IPS-18a (cell line): ENCODE measurements around the gene CACNA1C.

Experiments
- H3K27ac ChIP-seq: one replicate; pipeline ENCODE4 v1.5.1; 2013; ENCODE audit warnings: low read length
- H3K27me3 ChIP-seq: one replicate; pipeline ENCODE4 v1.6.1; 2013; ENCODE audit warnings: mild to moderate bottlenecking, low read length; ENCODE audit not compliant: control insufficient read depth, insufficient read depth
- H3K36me3 ChIP-seq: one replicate; pipeline ENCODE4 v1.6.1; 2013; ENCODE audit warnings: low read depth, low read length; ENCODE audit not compliant: control insufficient read depth
- H3K4me1 ChIP-seq: one replicate; pipeline ENCODE4 v1.6.1; 2013; ENCODE audit warnings: low read depth, low read length; ENCODE audit not compliant: control insufficient read depth
- H3K4me3 ChIP-seq: one replicate; pipeline ENCODE4 v1.5.1; 2013; ENCODE audit warnings: low read length
- H3K9ac ChIP-seq: one replicate; pipeline ENCODE4 v1.6.1; 2013; ENCODE audit warnings: mild to moderate bottlenecking, low read length, moderate library complexity
- H3K9me3 ChIP-seq: one replicate; pipeline ENCODE4 v1.6.1; 2013; ENCODE audit warnings: low read depth, low read length; ENCODE audit not compliant: control insufficient read depth

CACNA1C gene

DNA sequence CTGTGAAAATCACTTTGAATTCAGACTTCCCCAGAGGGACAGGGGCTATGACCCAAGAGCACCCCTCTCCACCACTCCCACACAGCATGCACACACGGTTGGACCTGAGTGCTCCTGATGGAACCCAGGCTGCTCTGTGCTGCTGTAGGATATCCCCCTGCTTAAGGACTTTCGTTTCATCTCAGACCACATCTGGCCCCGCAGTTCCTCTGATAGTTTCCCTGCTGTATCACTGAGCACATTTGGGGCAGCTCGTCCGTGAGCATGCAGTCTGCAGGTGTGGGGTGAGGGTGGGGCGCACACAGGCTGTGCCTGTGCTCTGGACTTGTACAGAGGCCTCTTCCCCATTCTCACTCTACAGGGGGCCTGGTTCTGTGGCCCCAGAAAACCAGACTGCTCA lies 396.8 kb downstream of the CACNA1C start:
- Histone ChIP-seq H3K9ac (no peak overlapping the region), H3K4me1 (no peaks in the 10 kb centered on the region), H3K9me3 (no peaks in the 10 kb centered on the region), H3K27me3 (no peaks in the 10 kb centered on the region), H3K4me3 (no peak overlapping the region), H3K27ac (no peak overlapping the region), H3K36me3 (no peaks in the 10 kb centered on the region)

DNA sequence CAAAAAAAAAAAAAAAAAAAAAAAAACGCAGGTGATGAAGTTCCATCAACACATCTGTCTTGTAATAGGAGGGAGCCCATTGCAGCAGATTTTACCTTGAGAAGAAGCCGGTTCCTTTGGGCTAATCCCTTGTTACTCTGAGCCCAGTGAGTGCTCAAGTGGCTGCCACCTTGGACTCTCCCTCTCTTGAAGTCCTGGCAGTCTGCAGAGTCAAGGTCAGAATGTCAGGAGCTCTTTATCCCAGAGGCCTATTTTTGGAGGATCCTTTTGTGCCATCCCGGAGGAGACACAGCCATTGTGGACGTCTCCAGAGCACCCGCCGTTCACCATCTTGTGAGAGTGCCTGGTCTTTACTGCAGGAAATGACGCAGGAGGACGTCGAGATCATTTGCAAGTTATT lies 397.8 kb downstream of the CACNA1C start:
- Histone ChIP-seq H3K9ac (no peak overlapping the region), H3K27me3 (no peaks in the 10 kb centered on the region), H3K27ac (no peak overlapping the region), H3K4me3 (no peak overlapping the region), H3K4me1 (no peaks in the 10 kb centered on the region), H3K36me3 (no peaks in the 10 kb centered on the region), H3K9me3 (no peaks in the 10 kb centered on the region)

DNA sequence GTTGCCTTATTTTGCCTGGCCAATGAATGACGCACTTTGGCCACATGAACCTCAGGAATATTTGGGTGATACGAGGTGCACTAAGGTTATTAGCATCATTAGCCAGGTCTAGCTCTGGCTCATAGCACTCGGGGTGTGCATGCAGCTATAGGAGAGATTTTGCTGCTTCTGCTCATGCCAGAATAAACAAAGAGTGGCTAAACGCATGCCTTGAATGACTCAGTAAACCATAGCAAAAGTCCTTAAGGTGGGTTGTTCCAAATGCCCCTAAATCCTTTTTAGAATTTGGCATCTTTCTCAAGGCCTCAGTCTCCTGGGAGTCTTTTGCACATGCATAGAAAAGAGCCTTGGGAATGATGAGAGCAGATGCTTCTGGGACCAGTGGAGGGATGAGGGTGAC lies 398.2 kb downstream of the CACNA1C start:
- no peaks in the 10 kb centered on the region for H3K4me1 ChIP-seq
- no peaks in the 10 kb centered on the region for H3K36me3 ChIP-seq
- no peaks in the 10 kb centered on the region for H3K27me3 ChIP-seq
- H3K4me3 ChIP-seq = no peak overlapping the region
- H3K9ac ChIP-seq = no peak overlapping the region
- H3K27ac ChIP-seq = no peak overlapping the region
- H3K9me3 ChIP-seq = no peaks in the 10 kb centered on the region

DNA sequence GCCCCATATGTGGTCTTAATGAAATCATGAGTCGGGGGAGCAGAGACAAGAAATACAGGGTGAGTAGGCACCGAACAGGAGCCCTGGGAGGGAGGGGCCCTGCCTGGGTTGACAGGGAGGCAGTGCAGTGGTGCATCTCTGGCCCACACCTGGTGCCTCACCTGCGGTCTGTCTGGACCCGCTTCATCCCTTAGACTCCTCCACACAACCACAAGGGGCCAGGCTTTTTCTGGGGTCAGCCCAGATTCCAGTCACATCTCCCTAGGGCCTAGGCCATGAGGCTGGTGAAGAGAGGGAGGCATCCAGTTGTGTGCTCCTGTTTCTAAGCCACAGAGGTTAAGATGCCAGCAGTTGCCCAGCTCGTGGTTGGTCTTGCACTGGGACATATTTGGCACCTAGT lies 398.7 kb downstream of the CACNA1C start:
- no peaks in the 10 kb centered on the region for H3K27me3 ChIP-seq
- H3K9ac ChIP-seq = no peak overlapping the region
- no peak overlapping the region for H3K27ac ChIP-seq
- H3K9me3 ChIP-seq = no peaks in the 10 kb centered on the region
- no peaks in the 10 kb centered on the region for H3K36me3 ChIP-seq
- H3K4me3 ChIP-seq = no peak overlapping the region
- H3K4me1 ChIP-seq = no peaks in the 10 kb centered on the region

DNA sequence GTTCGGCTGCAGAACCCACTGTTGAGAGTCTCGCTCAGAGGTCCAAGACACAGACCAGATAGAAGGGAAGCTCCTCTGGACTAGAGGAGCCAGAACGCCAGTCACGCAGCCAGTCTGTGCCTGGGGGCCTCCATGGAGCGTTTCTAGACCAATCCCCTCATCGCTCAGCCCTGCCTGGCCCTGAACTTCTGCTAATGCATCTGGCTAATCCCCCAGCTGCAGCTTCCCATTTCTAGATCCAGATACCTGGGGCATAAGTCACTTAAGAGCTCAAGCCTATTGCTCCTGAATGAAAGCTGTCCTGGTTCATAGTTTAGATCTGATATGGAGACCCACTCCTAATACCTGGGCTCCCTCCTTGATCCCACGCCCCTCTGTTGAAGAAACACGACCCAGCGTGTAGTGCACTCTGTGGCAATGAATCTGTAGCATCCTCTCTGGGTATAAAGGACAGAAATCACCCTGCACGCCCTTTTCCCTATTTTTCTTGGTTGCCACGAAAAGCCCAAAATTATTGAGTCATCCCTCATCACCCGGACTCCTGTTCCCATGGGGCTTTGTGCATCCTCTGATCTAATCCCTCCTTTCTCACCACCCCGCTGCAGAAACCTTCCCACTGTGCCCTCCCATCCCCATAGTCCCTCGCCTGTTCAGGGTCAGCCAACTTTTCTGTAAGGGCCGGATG lies 400.4 kb downstream of the CACNA1C start:
- H3K9me3 ChIP-seq = no peaks in the 10 kb centered on the region
- no peaks in the 10 kb centered on the region for H3K27me3 ChIP-seq
- H3K4me1 ChIP-seq = no peaks in the 10 kb centered on the region
- no peak overlapping the region for H3K9ac ChIP-seq
- no peak overlapping the region for H3K27ac ChIP-seq
- no peaks in the 10 kb centered on the region for H3K36me3 ChIP-seq
- no peak overlapping the region for H3K4me3 ChIP-seq

DNA sequence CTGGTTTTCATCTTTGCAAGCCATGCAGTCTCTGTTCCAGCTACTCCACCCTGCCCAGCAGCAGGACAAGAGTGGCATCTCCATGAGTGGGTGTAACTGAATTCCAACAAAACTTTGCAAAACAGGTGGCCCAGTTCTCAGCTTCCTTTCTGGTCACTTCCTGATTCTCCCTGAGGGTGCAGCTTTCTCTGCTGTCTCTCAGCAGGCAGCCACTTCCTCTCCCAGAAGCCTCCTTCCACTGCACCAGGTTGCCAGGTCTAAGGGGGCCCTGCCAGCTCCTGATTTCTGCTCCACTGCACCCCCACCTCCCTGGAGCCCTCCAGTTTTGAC lies 400.9 kb downstream of the CACNA1C start:
- Histone ChIP-seq H3K4me3 (no peak overlapping the region), H3K27me3 (no peaks in the 10 kb centered on the region), H3K9me3 (no peaks in the 10 kb centered on the region), H3K4me1 (no peaks in the 10 kb centered on the region), H3K9ac (no peak overlapping the region), H3K36me3 (no peaks in the 10 kb centered on the region), H3K27ac (no peak overlapping the region)

DNA sequence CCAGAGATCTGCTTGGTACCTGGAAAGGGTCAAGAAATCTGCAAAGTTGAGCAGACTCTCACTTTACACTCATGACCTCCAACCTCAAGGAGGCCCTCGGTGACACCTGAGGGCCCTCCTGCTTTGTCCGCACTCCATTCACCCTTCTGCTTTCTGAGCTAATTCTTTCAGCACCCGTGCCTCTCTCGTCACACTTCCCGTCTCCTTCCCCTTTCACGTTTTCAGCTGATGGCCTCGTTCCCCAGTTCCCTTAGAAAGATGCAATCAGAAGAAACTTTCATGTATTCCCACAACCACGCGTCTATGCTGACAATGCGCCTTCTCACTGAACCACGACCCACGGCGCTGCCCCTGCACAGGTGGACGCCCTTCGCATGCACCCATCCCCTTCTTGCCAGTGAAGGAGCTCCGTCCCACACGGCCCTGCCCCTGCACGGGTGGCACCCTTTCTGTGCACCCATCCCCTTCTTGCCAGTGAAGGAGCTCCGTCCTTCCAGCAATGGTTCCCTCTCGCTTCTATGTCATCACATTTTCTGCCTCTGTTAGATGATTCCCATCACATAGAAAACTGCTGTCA lies 401.9 kb downstream of the CACNA1C start:
- Histone ChIP-seq H3K27ac (no peak overlapping the region), H3K27me3 (no peaks in the 10 kb centered on the region), H3K4me1 (no peaks in the 10 kb centered on the region), H3K4me3 (no peak overlapping the region), H3K9ac (no peak overlapping the region), H3K36me3 (no peaks in the 10 kb centered on the region), H3K9me3 (no peaks in the 10 kb centered on the region)

DNA sequence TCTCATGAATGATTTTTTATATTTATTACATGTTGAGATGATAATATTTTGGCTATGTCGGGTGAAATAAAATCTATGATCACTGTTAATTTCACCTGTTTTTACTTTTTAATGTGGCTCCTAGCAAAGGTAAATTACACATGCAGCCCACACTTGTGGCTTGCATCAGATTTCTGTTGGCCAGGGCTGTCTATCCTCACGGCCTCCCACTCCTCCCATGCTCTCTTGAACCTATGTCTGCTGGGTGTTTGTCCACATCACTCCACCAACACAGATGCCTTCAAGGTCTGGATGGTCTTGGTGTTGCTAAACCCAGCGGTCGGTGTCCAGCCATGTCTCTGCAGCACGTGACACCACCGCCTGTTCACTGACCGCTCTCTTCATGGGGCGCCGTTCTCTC lies 402.6 kb downstream of the CACNA1C start:
- no peak overlapping the region for H3K27ac ChIP-seq
- H3K27me3 ChIP-seq = no peaks in the 10 kb centered on the region
- H3K4me3 ChIP-seq = no peak overlapping the region
- H3K9ac ChIP-seq = no peak overlapping the region
- no peaks in the 10 kb centered on the region for H3K9me3 ChIP-seq
- no peaks in the 10 kb centered on the region for H3K4me1 ChIP-seq
- no peaks in the 10 kb centered on the region for H3K36me3 ChIP-seq

DNA sequence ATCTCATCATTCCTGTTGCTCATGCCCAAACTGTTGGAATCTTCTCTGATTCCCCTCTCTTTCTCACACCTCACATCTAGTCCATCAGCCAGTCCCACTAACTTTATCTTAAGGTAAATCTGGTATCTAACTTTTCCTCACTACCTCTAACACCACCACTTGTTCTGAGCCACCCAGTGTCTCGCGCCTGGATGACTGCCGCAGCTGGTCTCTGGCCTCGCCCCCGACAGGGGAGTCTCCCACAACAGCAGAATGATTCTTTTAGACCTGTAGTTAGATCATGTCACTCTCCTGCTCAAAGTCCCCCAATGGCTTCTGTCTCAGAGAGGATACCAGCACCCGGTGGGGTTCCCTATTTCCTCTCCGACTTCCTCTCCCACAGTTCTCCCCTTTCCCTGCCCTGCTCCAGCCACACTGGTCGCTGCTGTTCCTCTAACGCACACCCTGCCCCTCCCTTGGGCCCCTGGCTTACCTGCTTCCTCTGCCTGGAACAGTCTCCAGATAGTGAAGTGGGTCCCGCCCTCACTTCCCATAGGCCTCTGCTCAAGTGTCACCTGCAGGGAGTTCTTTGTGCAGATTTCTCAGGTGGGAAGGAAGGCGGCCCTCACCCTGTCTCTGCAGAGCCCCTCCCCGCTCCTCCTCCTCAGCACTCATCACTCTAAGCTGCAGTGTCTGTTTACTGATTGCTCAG lies 403.5 kb downstream of the CACNA1C start:
- no peak overlapping the region for H3K9ac ChIP-seq
- no peaks in the 10 kb centered on the region for H3K4me1 ChIP-seq
- H3K27ac ChIP-seq = no peak overlapping the region
- H3K27me3 ChIP-seq = no peaks in the 10 kb centered on the region
- no peaks in the 10 kb centered on the region for H3K36me3 ChIP-seq
- no peak overlapping the region for H3K4me3 ChIP-seq
- H3K9me3 ChIP-seq = no peaks in the 10 kb centered on the region

DNA sequence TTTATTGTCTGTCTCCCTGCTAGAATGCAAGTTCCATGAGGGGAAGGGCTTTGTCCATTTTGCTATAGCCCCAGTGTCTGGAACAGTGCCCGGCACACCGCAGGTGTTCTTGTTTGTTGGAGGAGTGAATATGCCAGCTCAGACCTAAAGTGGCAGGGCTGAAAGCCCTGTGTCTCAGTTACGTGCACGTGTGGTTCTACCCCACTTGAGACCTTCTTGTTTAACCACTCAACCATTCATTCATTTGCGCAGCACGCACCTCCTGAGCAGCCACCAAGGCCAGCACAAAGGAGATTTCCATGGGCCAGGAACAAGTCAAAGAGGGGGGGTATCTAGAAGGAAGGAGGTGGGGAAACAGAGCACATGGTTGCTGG lies 404.0 kb downstream of the CACNA1C start:
- no peaks in the 10 kb centered on the region for H3K36me3 ChIP-seq
- no peaks in the 10 kb centered on the region for H3K4me1 ChIP-seq
- no peaks in the 10 kb centered on the region for H3K27me3 ChIP-seq
- no peak overlapping the region for H3K9ac ChIP-seq
- no peak overlapping the region for H3K4me3 ChIP-seq
- H3K27ac ChIP-seq = no peak overlapping the region
- H3K9me3 ChIP-seq = no peaks in the 10 kb centered on the region

DNA sequence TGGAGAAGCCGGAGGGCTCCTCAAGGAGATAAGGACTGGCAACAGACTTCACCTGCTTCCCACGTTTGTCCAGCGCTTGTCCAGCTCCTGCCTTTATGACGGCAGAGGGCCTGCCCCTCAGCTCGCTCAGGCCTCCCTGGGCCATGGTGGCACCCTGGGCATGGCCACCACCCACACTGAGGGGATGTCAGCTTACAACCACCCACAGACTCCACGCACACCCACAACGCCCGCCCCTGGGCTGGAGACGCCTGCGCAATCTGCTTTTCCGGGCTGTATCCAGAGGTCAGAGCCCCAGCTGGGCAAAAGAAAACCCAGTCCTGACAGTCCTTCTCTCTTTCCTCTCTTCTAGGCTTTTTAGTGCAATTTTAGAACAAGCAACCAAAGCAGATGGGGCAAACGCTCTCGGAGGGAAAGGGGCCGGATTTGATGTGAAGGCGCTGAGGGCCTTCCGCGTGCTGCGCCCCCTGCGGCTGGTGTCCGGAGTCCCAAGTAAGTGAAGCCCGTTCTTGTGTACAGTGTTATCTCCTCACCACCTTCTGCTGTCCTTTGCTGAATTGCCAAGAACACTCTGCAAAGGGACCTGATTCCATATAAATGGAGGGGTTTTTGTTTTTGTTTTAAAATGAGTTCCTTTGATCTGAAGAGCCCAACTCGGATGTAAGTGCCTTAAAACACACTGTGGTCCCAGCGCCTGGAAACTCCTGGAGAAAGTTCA lies 404.6 kb downstream of the CACNA1C start:
- Histone ChIP-seq H3K27ac (no peak overlapping the region), H3K4me3 (no peak overlapping the region), H3K9ac (no peak overlapping the region), H3K36me3 (no peaks in the 10 kb centered on the region), H3K27me3 (no peaks in the 10 kb centered on the region), H3K9me3 (no peaks in the 10 kb centered on the region), H3K4me1 (no peaks in the 10 kb centered on the region)
